Skeletal muscle satellite cell (primary cell): Measurements from ENCODE around the gene RNF32.
"Not testable (repeated sequence)": the region's sequence is repeated elsewhere in the genome, so short reads cannot be mapped to it uniquely, and the experiment has no call there.

Experiments
- H3K27me3 ChIP-seq: 2 replicates; pipeline ENCODE4 v1.7.0; 2013; ENCODE audit warnings: low read length; ENCODE audit not compliant: control insufficient read depth, insufficient read depth
- H3K36me3 ChIP-seq: 2 replicates; pipeline ENCODE4 v1.7.0; 2013; ENCODE audit warnings: mild to moderate bottlenecking, control low read depth, low read length; ENCODE audit not compliant: insufficient read depth
- H3K4me1 ChIP-seq: 2 replicates; pipeline ENCODE4 v1.7.0; 2013; ENCODE audit warnings: low read length; ENCODE audit not compliant: control insufficient read depth, insufficient read depth
- H3K4me2 ChIP-seq: 2 replicates; pipeline ENCODE4 v1.7.0; 2013; ENCODE audit warnings: mild to moderate bottlenecking, low read length
- H3K4me3 ChIP-seq: 2 replicates; pipeline ENCODE4 v1.7.0; 2013; ENCODE audit warnings: low read length
- H3K9ac ChIP-seq: 2 replicates; pipeline ENCODE4 v1.7.0; 2013; ENCODE audit warnings: mild to moderate bottlenecking, low read depth, low read length, moderate library complexity
- H3K9me3 ChIP-seq: replicated peaks from 2 replicates; pipeline ENCODE4 v1.7.0; 2013; ENCODE audit warnings: mild to moderate bottlenecking, control low read depth, low read length

RNF32 gene

DNA sequence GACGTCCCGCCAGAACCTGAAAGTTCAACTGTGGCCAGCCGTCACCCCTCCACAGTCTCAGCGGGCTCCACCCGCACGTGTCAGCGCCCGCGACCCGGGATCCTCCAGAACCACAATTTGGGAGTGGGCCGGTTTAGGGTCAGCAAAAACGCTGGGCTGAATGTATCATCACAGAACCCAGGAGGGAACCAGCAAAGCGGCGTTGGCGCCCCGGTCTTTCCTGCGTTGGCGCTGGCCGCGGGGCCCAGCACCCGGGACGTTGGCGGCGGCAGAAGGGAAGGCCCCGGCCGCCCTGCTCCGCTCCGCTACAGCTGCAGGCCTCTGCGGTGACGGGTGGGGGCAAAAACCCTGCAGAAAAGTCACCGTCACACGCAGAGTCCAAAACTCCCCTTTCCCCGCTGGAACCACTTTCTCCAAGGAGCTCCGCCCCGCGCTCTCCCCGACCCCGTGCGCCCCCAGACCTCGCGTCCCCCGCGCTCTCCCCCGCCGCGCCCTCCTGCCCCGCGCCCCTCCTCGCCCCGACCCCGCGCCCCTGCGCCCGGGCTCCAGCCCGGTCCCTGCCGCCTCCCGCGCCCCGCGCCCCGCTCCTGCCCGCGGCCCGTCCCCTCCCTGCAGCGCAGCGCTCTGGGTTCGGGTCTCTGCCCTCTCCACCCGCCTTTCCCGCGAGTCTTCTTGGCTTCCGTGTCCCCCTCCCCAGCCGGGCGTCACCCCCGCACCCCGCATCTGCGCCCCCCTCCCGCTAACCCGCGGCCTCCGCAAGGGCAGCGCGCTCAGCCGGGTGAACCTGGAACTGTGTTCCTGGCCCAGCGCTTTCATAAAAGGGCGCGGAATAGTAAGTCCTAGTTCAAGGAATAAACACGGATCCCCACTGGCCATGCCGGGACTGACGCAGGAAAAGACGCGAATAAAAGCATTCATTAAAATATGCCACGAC is 24.0 kb upstream of the RNF32 start:
- no peak overlapping the region for H3K9ac ChIP-seq
- no peak overlapping the region for H3K4me3 ChIP-seq
- peaks cover 29% of the 10 kb centered on the region for H3K27me3 ChIP-seq
- no peaks in the 10 kb centered on the region for H3K9me3 ChIP-seq
- H3K4me2 ChIP-seq, result peak overlapping the region; percentile 49
- no peaks in the 10 kb centered on the region for H3K36me3 ChIP-seq
- H3K4me1 ChIP-seq, result no peaks in the 10 kb centered on the region

DNA sequence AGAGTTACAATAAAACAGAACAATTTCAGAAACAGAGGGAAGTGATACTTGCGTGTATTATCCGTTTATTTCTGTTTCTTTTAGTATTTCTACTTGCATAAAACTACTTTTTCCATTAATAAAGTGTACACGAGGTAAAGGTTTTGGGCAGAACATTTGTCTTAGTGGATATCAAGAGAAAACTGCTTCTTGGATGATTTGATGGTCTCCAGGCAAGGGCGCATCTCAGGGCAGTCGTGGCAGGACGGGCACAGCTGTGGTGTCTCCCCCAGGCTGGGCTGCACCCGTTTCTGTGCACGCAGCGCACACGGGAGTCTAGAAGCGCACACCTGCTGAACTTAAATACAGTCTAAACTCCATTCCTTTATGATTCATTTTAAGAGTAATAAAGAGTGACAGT is 23.4 kb upstream of the RNF32 start:
- Histone ChIP-seq H3K27me3 (peaks cover 29% of the 10 kb centered on the region), H3K4me2 (no peak overlapping the region), H3K4me3 (no peak overlapping the region), H3K4me1 (no peaks in the 10 kb centered on the region), H3K9me3 (no peaks in the 10 kb centered on the region), H3K36me3 (no peaks in the 10 kb centered on the region), H3K9ac (no peak overlapping the region)

DNA sequence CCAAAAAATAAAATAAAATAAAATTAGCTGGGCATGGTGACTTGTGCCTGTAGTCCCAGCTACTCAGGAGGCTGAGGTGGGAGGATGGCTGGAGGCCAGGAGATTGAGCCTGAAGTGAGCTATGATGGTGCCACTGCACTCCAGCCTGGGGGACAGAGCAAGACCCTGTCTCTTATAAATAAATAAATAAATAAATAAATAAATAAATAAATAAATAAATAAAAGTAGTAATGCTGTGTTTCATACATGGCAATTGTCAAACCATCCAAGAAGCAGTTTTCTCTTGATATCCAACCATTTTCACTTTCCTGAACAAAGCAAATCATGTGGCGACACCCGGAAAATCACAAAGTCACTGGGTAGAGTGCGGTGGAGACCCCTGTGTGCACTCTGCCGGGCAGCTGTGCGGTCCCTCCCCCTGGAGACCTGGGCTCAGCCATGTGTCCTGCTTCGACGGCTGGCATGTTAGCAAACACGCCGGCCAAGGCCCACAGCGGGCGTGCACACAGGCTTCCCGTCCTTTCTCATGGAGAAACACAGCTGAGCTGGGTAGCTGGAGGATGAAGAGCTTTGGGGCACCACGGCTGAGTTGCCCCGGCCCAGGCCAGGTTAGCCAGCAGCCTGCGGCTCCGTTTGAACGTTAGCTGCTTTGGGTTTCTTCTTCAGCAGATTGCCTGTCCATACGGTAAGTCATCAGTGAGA is 22.3 kb upstream of the RNF32 start:
- Histone ChIP-seq H3K36me3 (no peaks in the 10 kb centered on the region), H3K9me3 (no peaks in the 10 kb centered on the region), H3K27me3 (peaks cover 28% of the 10 kb centered on the region), H3K9ac (no peak overlapping the region), H3K4me2 (no peak overlapping the region), H3K4me3 (no peak overlapping the region), H3K4me1 (no peaks in the 10 kb centered on the region)

- Histone ChIP-seq H3K4me2 (no peak overlapping the region), H3K9ac (no peak overlapping the region), H3K27me3 (peaks cover 27% of the 10 kb centered on the region), H3K4me1 (no peaks in the 10 kb centered on the region), H3K36me3 (no peaks in the 10 kb centered on the region), H3K4me3 (no peak overlapping the region), H3K9me3 (no peaks in the 10 kb centered on the region)
Observed at GRCh38 chr7:156618780-156619367, 21.7 kb upstream of the RNF32 start.

DNA sequence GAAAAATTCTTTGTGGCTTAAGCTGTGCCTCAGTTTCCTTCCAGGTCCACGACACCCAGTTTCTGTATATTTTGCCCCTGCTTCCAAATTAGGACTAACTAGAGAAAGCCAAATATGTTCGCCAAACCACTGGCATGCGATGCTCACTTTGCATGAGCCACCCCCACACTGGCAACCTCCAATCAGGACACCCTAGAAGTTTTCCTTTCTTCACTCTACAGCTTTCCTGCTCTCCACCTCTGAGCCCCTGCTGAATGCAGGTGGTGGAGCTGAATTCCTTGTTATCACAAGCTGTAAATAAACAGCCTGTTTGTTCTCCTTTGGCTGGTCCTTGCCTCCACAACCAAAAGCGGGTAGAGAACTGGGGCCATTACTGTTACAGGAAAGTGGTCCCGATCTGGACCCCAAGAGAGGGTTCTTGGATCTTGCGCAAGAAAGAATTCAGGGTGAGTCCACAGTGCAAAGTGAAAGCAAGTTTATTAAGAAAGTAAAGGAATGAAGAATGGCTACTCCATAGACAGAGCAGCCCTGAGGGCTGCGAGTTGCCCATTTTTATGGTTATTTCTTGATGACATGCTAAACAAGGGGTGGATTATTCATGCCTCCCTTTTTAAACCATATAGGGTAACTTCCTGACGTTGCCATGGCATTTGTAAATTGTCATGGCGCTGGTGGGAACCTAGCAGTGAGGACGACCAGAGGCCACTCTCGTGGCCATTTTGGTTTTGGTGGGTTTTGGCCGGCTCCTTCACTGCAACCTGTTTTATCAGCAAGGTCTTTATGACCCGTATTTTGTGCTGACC is 20.9 kb upstream of the RNF32 start:
- H3K4me3 ChIP-seq, H3K9ac ChIP-seq, H3K4me2 ChIP-seq, H3K9me3 ChIP-seq, H3K4me1 ChIP-seq, H3K36me3 ChIP-seq: not testable (repeated sequence)
- H3K27me3 ChIP-seq, result peaks cover 23% of the 10 kb centered on the region

DNA sequence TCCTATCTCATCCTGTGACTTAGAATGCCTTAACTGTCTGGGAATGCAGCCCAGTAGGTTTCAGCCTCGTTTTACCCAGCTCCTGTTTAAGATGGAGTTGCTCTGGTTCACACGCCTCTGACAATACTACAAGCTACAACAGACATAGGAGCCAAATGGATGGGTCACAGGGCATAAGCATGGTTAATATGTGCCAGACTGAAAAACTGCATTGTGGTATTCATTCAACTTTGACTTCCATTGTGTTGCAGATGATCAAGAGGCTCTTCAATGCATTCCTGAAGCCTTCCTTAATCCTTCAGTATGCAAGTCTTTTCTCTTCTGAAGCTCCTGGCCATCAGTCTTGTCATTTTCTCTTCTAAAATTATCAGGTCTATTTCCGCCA is 20.3 kb upstream of the RNF32 start:
- Histone ChIP-seq H3K9ac (no peak overlapping the region), H3K36me3 (no peaks in the 10 kb centered on the region), H3K9me3 (no peaks in the 10 kb centered on the region), H3K4me1 (no peaks in the 10 kb centered on the region), H3K27me3 (peaks cover 19% of the 10 kb centered on the region), H3K4me3 (no peak overlapping the region), H3K4me2 (no peak overlapping the region)

GRCh38 chr7:156621652-156622051 is 18.9 kb upstream of the RNF32 start:
- Histone ChIP-seq H3K4me3 (no peak overlapping the region), H3K9ac (no peak overlapping the region), H3K4me2 (no peak overlapping the region), H3K27me3 (peaks cover 11% of the 10 kb centered on the region), H3K36me3 (no peaks in the 10 kb centered on the region), H3K9me3 (no peaks in the 10 kb centered on the region), H3K4me1 (no peaks in the 10 kb centered on the region)

- H3K4me3 ChIP-seq, result no peak overlapping the region
- no peaks in the 10 kb centered on the region for H3K4me1 ChIP-seq
- H3K9me3 ChIP-seq, result no peaks in the 10 kb centered on the region
- no peak overlapping the region for H3K9ac ChIP-seq
- H3K4me2 ChIP-seq, result no peak overlapping the region
- no peaks in the 10 kb centered on the region for H3K36me3 ChIP-seq
- no peaks in the 10 kb centered on the region for H3K27me3 ChIP-seq
Observed at GRCh38 chr7:156625580-156625979, 15.0 kb upstream of the RNF32 start.

- H3K9me3 ChIP-seq, result no peaks in the 10 kb centered on the region
- no peaks in the 10 kb centered on the region for H3K27me3 ChIP-seq
- no peaks in the 10 kb centered on the region for H3K4me1 ChIP-seq
- no peak overlapping the region for H3K4me3 ChIP-seq
- H3K4me2 ChIP-seq, result no peak overlapping the region
- no peaks in the 10 kb centered on the region for H3K36me3 ChIP-seq
- no peak overlapping the region for H3K9ac ChIP-seq
Observed at GRCh38 chr7:156626220-156626895, 14.2 kb upstream of the RNF32 start.

DNA sequence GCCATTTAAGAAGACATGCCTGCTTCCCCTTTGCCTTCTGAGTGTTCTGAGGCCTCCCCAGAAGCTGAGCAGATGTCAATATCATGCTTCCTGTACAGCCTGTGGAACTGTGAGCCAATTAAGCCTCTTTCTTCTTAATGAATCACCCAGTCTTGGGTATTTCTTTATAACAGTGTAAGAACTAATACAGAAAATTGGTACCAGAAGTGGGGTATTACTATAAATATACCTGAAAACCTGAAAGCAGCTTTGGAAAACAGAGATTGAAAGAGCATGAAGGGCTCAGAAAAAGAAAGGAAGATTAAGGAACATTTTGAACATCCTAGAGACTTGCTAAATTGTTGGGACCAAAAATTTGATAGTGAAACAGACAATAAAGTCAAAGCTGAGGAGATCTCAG is 12.0 kb upstream of the RNF32 start:
- Histone ChIP-seq H3K4me3 (no peak overlapping the region), H3K27me3 (no peaks in the 10 kb centered on the region), H3K4me1 (no peaks in the 10 kb centered on the region), H3K36me3 (no peaks in the 10 kb centered on the region), H3K9ac (no peak overlapping the region), H3K4me2 (no peak overlapping the region), H3K9me3 (no peaks in the 10 kb centered on the region)

- Histone ChIP-seq H3K4me3 (no peak overlapping the region), H3K27me3 (no peaks in the 10 kb centered on the region), H3K9ac (no peak overlapping the region), H3K9me3 (no peaks in the 10 kb centered on the region), H3K4me2 (no peak overlapping the region), H3K4me1 (no peaks in the 10 kb centered on the region), H3K36me3 (no peaks in the 10 kb centered on the region)
Observed at GRCh38 chr7:156629873-156630272, 10.7 kb upstream of the RNF32 start.
